HG03521 (cell line): ENCODE data around the gene LRFN3.
A peak's percentile ranks its signal among the peaks of the same experiment; 100 is the strongest.
"Not testable (repeated sequence)": the region's sequence is repeated elsewhere in the genome, so short reads cannot be mapped to it uniquely, and the experiment has no call there.

Experiments used
- ATAC-seq: cut with Tn5 transposase; IDR thresholded peaks from one replicate; pipeline ENCODE4 v1.9.1; 2021; ENCODE audit warnings: mild to moderate bottlenecking, moderate library complexity; ENCODE audit not compliant: unreplicated experiment

The LRFN3 gene, protein sequence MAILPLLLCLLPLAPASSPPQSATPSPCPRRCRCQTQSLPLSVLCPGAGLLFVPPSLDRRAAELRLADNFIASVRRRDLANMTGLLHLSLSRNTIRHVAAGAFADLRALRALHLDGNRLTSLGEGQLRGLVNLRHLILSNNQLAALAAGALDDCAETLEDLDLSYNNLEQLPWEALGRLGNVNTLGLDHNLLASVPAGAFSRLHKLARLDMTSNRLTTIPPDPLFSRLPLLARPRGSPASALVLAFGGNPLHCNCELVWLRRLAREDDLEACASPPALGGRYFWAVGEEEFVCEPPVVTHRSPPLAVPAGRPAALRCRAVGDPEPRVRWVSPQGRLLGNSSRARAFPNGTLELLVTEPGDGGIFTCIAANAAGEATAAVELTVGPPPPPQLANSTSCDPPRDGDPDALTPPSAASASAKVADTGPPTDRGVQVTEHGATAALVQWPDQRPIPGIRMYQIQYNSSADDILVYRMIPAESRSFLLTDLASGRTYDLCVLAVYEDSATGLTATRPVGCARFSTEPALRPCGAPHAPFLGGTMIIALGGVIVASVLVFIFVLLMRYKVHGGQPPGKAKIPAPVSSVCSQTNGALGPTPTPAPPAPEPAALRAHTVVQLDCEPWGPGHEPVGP

GRCh38 chr19:35935911-35936737 is at the start of gene LRFN3:
TSS of gene LRFN3 (plus strand) at chr19:35936374. CDS start at chr19:35939426, 3,052 bp downstream.
- no peak for ATAC-seq

DNA sequence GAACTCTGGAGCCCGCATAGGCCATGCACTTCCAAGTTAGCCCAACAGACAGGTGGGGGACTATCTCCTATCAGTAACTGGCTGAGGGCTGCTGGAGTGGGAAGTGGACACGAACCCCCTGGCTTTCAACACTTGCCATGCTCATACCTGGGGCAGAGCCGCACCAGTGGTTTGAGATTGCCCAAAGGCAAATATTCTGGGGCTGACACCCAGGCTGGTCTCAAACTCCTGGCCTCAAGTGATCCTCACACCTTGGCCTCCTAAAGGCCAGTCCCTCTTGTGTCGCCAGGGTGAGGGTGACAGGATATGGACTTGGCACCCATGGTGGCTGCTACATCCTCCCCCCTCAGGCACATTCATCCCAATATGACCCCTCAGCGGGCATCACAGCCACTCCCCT is 49.0 kb upstream of the LRFN3 start:
- no peak for ATAC-seq

DNA sequence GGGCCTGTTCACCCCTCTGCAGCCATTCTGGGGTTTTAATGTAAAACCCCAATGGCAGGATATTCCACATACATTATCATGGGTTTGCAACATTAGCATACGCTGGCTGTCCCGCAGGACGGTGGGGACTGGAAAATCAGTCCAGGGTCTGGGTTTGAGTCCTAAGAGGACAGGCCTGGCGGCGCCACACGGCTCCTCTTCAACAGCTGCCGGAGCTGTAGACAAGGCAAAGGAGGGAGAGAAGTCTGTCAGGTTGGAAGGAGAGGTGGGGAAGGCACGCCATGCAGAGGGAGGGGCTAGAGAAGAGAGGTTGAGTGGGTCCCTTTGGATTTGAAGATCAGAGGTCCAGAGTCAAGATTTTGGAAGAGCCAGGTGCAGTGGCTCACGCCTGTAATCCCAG is 47.8 kb upstream of the LRFN3 start:
- ATAC-seq, result no peak

GRCh38 chr19:35889370-35890112 is 46.6 kb upstream of the LRFN3 start:
- no peak for ATAC-seq

GRCh38 chr19:35890113-35890650 is 46.0 kb upstream of the LRFN3 start:
- ATAC-seq, result no peak

DNA sequence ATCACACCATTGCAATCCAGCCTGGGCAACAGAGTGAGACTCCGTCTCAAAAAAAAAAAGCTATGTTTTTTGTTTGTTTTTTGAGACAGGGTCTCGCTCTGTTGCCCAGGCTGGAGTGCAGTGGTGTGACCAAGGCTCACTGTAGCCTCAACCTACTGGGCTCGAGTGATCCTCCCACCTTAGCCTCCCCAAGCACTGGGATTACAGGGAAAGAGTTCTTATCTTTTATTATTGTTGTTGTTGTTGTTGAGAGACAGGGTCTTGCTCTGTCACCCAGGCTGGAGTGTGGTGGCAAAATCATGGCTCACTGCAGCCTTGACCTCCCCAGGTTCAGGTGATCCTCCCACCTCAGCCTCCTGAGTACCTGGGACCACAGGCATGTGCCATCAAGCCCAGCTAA is 44.4 kb upstream of the LRFN3 start:
- ATAC-seq, result not testable (repeated sequence)

GRCh38 chr19:35894342-35894741 is 41.8 kb upstream of the LRFN3 start:
- ATAC-seq, result no peak

GRCh38 chr19:35895911-35896642 is 40.1 kb upstream of the LRFN3 start:
- ATAC-seq, result no peak

DNA sequence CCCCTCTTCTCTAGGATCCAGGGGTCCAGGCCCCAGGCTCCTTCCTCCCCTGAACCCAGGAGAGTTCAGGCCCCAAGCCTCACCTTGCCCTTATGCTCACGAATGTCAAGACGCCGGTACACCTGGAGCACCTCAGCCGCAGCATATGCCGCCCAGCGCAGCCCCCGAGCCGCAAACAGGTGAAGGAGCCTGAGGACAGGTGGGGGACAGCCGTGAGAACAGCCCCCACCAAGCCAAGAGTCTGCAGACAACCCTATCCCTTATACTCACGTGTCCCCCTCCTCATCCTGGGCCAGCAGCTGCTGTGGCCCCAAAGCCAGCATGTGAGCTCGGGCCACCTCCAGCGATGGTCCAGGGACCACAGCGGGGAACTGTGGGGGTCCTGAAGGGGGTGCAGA is 39.5 kb upstream of the LRFN3 start:
- ATAC-seq, result no peak

GRCh38 chr19:35897706-35898451 is 38.3 kb upstream of the LRFN3 start:
- no peak for ATAC-seq

DNA sequence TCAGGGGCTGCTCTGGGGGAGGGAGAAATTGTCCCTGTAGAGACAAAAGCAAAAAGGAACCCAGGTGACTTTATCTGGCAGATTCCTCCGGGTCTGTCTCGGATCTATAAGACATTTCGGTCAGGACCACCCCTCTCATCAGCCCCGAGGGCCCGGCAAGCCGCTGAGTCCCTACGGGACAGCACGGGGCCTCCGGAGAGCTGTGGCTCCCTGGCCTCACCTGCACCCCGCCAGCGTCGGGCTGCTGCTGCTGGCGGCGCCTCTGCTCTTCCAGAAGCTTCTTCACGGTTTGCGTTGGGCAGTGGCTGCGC is 37.7 kb upstream of the LRFN3 start:
- no peak for ATAC-seq

- ATAC-seq, result peak; percentile 49
Measured at GRCh38 chr19:35899547-35900214, 36.5 kb upstream of the LRFN3 start.

GRCh38 chr19:35901055-35901644 is 35.0 kb upstream of the LRFN3 start:
- ATAC-seq, result no peak

- no peak for ATAC-seq
Measured at GRCh38 chr19:35901854-35902661, 34.1 kb upstream of the LRFN3 start, which contains the start of gene HCST. TSS of gene HCST (plus strand) at chr19:35902529. CDS start at chr19:35902594, 65 bp downstream.

GRCh38 chr19:35902870-35903475 is 33.2 kb upstream of the LRFN3 start:
- ATAC-seq, result no peak

GRCh38 chr19:35903550-35904179 is 32.5 kb upstream of the LRFN3 start:
- no peak for ATAC-seq
